SKM-1 (cell line): ENCODE measurements around the gene RFC4.
"Not testable (repeated sequence)": the region's sequence is repeated elsewhere in the genome, so short reads cannot be mapped to it uniquely, and the experiment has no call there.

ENCODE experiments used
- DNase-seq: peaks from one replicate; lab custom pipeline; 2025; ENCODE audit not compliant: unreplicated experiment; lab: John Stamatoyannopoulos, UW

Gene RFC4

GRCh38 chr3:186825294-186825821 lies 19.1 kb upstream of the RFC4 start:
- DNase-seq = no peak

GRCh38 chr3:186824430-186825139 lies 18.3 kb upstream of the RFC4 start:
- no peak for DNase-seq

GRCh38 chr3:186823386-186823785 lies 17.1 kb upstream of the RFC4 start:
- DNase-seq = no peak

- DNase-seq = not testable (repeated sequence)
Measured at GRCh38 chr3:186822388-186822759, 16.1 kb upstream of the RFC4 start.

- peak; percentile 54 for DNase-seq
Measured at GRCh38 chr3:186821429-186822387, 15.4 kb upstream of the RFC4 start.

GRCh38 chr3:186818956-186819355 lies 12.7 kb upstream of the RFC4 start:
- DNase-seq = no peak

GRCh38 chr3:186818516-186818915 lies 12.2 kb upstream of the RFC4 start:
- no peak for DNase-seq

- peak; percentile 61 for DNase-seq
Measured at GRCh38 chr3:186815435-186815834, 9.2 kb upstream of the RFC4 start.

- no peak for DNase-seq
Measured at GRCh38 chr3:186814100-186814499, 7.8 kb upstream of the RFC4 start.

- not testable (repeated sequence) for DNase-seq
Measured at GRCh38 chr3:186811313-186811712, 5.0 kb upstream of the RFC4 start.

- no peak for DNase-seq
Measured at GRCh38 chr3:186810336-186810996, 4.2 kb upstream of the RFC4 start.

- DNase-seq = no peak
Measured at GRCh38 chr3:186807231-186807630, 949 bp upstream of the RFC4 start.

GRCh38 chr3:186803447-186803846 lies 2.8 kb downstream of the RFC4 start:
- not testable (repeated sequence) for DNase-seq

GRCh38 chr3:186802701-186803100 lies 3.6 kb downstream of the RFC4 start:
- DNase-seq = no peak

- no peak for DNase-seq
Measured at GRCh38 chr3:186800285-186800684, 6.0 kb downstream of the RFC4 start.

- no peak for DNase-seq
Measured at GRCh38 chr3:186798239-186798874, 7.9 kb downstream of the RFC4 start.

- DNase-seq = no peak
Measured at GRCh38 chr3:186790261-186790981, 15.9 kb downstream of the RFC4 start.

- no peak for DNase-seq
Measured at GRCh38 chr3:186789554-186790260, 16.6 kb downstream of the RFC4 start.

GRCh38 chr3:186788482-186789370 lies 17.6 kb downstream of the RFC4 start:
- DNase-seq = no peak
